Thoracic aorta (tissue), 2 donors: Measurements from ENCODE around the gene C22orf39. TPM values are rescaled to one million over a fixed set of nuclear protein-coding genes. Genes with fewer than 3 reads are reported as not detected.

Source experiments
- ATAC-seq: fragments of 150-250 bp; one replicate; pipeline ENCODE4 v1.8.0; 2017; ENCODE audit warnings: low read depth; ENCODE audit not compliant: insufficient number of reproducible peaks, low FRiP score
- DNase-seq: peaks from one replicate; pipeline ENCODE4 v3.0.0-alpha.2; 2020; ENCODE audit warnings: low spot score
- H3K27ac ChIP-seq, 2 donors: fragments of 200-600 bp; sonication (generic); 1 replicate in 1 of 2; 2 replicates in 1 of 2; pipeline ENCODE4 v1.5.1; 2016; ENCODE audit warnings: mild to moderate bottlenecking in 2 of 2, moderate library complexity in 2 of 2
- H3K27me3 ChIP-seq: fragments of 200-600 bp; sonication (generic); replicated peaks from 2 replicates; pipeline ENCODE4 v1.6.0; 2016; ENCODE audit warnings: mild to moderate bottlenecking; ENCODE audit not compliant: insufficient read depth
- H3K36me3 ChIP-seq: fragments of 200-600 bp; sonication (generic); one replicate; pipeline ENCODE4 v1.5.1; 2016
- H3K4me1 ChIP-seq, 2 donors: fragments of 200-600 bp; sonication (generic); 1 replicate in 1 of 2; 2 replicates in 1 of 2; pipeline versions ENCODE4 v1.5.1 to v1.6.0; 2016; ENCODE audit warnings: low read depth in 2 of 2, mild to moderate bottlenecking in 1 of 2; ENCODE audit not compliant: control insufficient read depth in 1 of 2
- H3K4me3 ChIP-seq: fragments of 200-600 bp; sonication (generic); 2 replicates; pipeline ENCODE4 v1.5.1; 2016; ENCODE audit warnings: mild to moderate bottlenecking
- H3K9me3 ChIP-seq: fragments of 200-600 bp; sonication (generic); 2 replicates; pipeline ENCODE4 v1.5.1; 2016
- CTCF ChIP-seq: fragments of 200-600 bp; sonication (generic); IDR thresholded peaks from one replicate; pipeline ENCODE4 v1.5.1; 2019; ENCODE audit warnings: antibody characterized with exemption
- total RNA-seq, 2 donors: library from RNA; depleted of rRNA; stranded (reverse); fragments of >200 nt; gene quantifications; one replicate each; pipeline versions ENCODE4 v1.1.0 to v1.2.3, GENCODE V29; 2016

C22orf39 gene
- total RNA-seq, 2 donors from 2014 or later = 59.8 to 67.7 TPM

- no peak for DNase-seq
- Histone ChIP-seq H3K9me3 (no peaks in the 10 kb centered on the region), H3K4me3 (no peak overlapping the region), H3K27ac (no peak overlapping the region), H3K36me3 (peaks cover 30% of the 10 kb centered on the region), H3K27me3 (no peaks in the 10 kb centered on the region), H3K4me1 (no peaks in the 10 kb centered on the region)
- no peak for TF ChIP-seq CTCF
- ATAC-seq = no peak
These were observed 44.8 kb downstream of the C22orf39 start for GRCh38 chr22:19402642-19403191.

DNA sequence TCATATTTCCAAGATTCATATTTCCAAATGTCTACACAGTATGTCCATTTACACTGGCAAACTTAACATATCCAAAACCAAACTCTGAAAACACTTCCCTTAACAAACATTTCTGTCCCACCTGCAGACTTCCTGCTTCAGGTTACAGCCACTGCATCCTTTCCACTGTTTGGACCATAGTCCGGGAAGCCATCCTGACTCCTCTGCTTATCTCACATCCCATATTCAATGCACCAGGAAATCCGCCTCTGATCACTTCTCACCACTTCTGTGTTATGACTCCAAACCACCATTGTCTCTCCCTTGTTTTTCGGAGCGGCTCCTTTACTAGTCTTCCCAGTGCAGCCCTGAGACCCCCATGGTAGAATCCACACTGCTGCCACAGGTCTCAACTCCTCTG, 46.0 kb downstream of the C22orf39 start:
- H3K27me3 ChIP-seq = no peaks in the 10 kb centered on the region
- peaks cover 33% of the 10 kb centered on the region for H3K36me3 ChIP-seq
- DNase-seq (no peak), ATAC-seq (no peak)
- no peak overlapping the region for H3K27ac ChIP-seq
- no peak overlapping the region for H3K4me3 ChIP-seq
- no peak for TF ChIP-seq CTCF
- no peaks in the 10 kb centered on the region for H3K4me1 ChIP-seq
- H3K9me3 ChIP-seq = no peaks in the 10 kb centered on the region

DNA sequence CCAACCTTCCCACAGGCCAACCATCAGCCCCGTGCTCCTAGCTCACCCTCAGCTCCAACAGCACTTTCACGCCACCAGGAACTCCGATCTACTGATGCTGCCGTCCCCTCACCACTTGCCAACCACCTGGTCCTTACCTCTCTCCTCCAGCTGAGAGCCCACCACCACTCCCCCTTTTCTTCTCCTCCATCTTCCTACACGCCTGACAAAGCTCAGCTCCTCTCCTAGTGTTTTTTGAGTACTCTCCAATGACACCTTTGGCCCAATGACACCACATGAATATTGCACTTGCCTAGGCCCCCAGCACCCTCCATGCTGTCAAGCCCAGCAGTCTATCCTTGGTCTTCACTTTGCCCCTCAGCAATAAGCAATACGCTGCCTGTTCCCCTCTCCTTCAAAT, 46.6 kb downstream of the C22orf39 start:
- H3K36me3 ChIP-seq = peaks cover 38% of the 10 kb centered on the region
- ATAC-seq = no peak
- no peaks in the 10 kb centered on the region for H3K4me1 ChIP-seq
- no peaks in the 10 kb centered on the region for H3K9me3 ChIP-seq
- H3K4me3 ChIP-seq = no peak overlapping the region
- H3K27ac ChIP-seq = no peak overlapping the region
- H3K27me3 ChIP-seq = no peaks in the 10 kb centered on the region
- no peak for DNase-seq
- TF ChIP-seq CTCF = no peak

DNA sequence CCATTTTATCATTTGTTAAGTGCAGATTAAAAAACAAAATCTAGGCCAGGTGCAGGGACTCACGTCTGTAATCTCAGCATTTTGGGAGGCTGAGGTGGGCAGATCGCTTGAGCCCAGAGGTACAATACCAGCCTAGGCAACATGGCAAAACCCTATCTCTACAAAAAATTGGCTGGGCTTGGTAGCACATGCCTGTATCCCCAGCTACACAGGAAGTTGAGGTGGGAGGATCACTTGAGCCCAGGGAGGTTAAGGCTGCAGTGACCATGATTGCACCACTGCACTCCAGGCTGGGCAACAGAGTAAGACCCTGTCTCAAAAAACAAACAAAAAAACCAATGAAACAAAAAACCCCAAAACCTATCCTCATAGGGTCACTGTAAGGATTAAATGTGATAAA, 48.9 kb downstream of the C22orf39 start:
- no peak for TF ChIP-seq CTCF
- Histone ChIP-seq H3K27me3 (no peaks in the 10 kb centered on the region), H3K4me3 (no peak overlapping the region), H3K36me3 (peaks cover 46% of the 10 kb centered on the region), H3K4me1 (no peaks in the 10 kb centered on the region), H3K27ac (no peak overlapping the region), H3K9me3 (no peaks in the 10 kb centered on the region)
- no peak for ATAC-seq
- no peak for DNase-seq

DNA sequence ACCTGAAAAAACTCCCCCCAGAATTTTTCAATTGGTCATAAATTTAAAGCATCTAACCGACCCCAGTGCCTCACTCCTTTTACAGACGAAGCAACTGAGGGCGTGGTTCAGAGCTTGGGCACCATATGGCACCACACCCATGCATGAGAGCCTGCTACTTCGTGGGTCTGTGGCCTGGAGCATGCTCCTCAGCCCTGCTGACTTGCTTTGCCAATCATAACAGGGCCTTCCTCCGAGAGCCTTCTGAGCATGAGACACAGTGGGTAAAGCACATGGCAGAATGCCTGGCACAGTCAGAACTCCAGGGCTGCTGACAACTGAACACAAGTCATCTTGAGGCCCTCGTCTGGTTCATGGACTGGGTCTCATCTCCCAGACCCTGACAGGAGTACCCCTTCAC, 49.3 kb downstream of the C22orf39 start:
- DNase-seq = no peak
- peaks cover 46% of the 10 kb centered on the region for H3K36me3 ChIP-seq
- ATAC-seq = no peak

More for the DNA sequence above, 49.3 kb downstream of the C22orf39 start:
- no peaks in the 10 kb centered on the region for H3K4me1 ChIP-seq
- no peak overlapping the region for H3K4me3 ChIP-seq
- no peak for TF ChIP-seq CTCF
- H3K9me3 ChIP-seq = no peaks in the 10 kb centered on the region
- no peaks in the 10 kb centered on the region for H3K27me3 ChIP-seq
- no peak overlapping the region for H3K27ac ChIP-seq
